Measurements from ENCODE around the gene UMOD.
A peak's percentile ranks its signal among the peaks of the same experiment; 100 is the strongest.

UMOD gene

GRCh38 chr16:20395946-20396345 lies 43.4 kb upstream of the UMOD start:
- no peak for TF ChIP-seq CTCF (conservative IDR thresholded peaks at IDR 0.05; ENCODE audit: low read length)
- no peak overlapping the region for H3K4me3 ChIP-seq (ENCODE audit: low read length)
- DNase-seq (ENCODE audit: low read depth) = no peak

GRCh38 chr16:20393801-20394577 lies 41.5 kb upstream of the UMOD start:
- TF ChIP-seq CTCF (conservative IDR thresholded peaks at IDR 0.05; ENCODE audit: low read length) = no peak
- H3K4me3 ChIP-seq (ENCODE audit: low read length) = no peak overlapping the region
- DNase-seq (ENCODE audit: low read depth) = no peak

- DNase-seq (ENCODE audit: low read depth) = no peak
- H3K4me3 ChIP-seq (ENCODE audit: low read length) = no peak overlapping the region
- TF ChIP-seq CTCF (conservative IDR thresholded peaks at IDR 0.05; ENCODE audit: low read length) = no peak
Observed at GRCh38 chr16:20391045-20391444, 38.5 kb upstream of the UMOD start.

- no peak overlapping the region for H3K4me3 ChIP-seq (ENCODE audit: low read length)
- no peak for DNase-seq (ENCODE audit: low read depth)
- TF ChIP-seq CTCF (conservative IDR thresholded peaks at IDR 0.05; ENCODE audit: low read length) = no peak
Observed at GRCh38 chr16:20388854-20389253, 36.3 kb upstream of the UMOD start.

- TF ChIP-seq CTCF (conservative IDR thresholded peaks at IDR 0.05; ENCODE audit: low read length) = no peak
- no peak for DNase-seq (ENCODE audit: low read depth)
- H3K4me3 ChIP-seq (ENCODE audit: low read length) = no peak overlapping the region
Observed at GRCh38 chr16:20387978-20388377, 35.5 kb upstream of the UMOD start.

DNA sequence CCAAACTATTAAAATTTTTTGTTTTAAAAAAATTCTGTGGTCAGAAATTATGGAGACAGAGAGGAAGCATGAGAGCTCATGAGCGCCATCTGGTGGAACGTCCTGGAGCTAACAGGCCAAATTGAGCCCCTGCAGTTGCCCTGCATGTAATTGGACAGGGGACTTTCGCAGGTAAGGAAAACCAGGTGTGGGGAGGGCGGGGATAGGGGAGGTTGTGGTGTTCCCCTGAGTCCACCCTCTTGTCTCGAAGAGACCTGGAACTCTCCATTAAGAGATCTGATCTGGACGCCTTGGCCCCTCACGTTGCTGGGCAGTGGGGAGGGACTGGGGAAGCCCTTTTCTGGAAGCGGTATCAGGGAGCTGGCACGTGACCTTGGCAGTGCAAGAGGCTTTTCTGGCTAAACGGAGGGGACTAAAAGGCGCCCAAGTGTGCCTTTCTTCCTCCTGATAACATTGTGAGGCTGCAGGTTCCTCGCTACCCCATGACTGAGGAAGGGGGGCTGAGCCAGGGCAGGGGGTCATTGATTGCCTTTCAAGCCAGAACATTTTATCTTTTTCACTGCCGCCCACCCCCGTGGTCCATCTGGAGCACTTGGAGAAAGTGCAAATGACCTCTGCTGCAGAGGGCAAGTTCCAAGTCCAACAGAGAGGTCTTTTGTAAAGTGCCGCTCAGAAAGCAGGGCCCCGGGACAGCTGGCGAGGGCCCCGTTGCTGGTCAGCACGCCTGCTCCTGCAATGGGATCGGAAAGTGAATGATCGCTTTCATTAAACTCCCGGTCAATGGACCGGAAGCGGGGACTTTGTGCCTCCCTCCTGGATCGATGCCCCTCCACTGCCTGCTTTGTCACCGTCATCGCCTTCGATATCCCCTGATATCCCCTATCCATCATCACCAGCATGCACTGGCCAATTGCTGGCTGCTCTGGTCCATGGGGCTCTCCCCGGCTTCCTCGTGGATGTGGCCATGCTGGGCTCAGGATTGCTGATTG lies 33.6 kb upstream of the UMOD start:
- no peak overlapping the region for H3K4me3 ChIP-seq (ENCODE audit: low read length)
- peak; percentile 90 for TF ChIP-seq CTCF (conservative IDR thresholded peaks at IDR 0.05; ENCODE audit: low read length)
- peak; percentile 34 for DNase-seq (ENCODE audit: low read depth)

All from AG10803 (cell line).